Upper lobe of right lung (tissue), 1 donor: ENCODE measurements around the gene HNRNPUL1. TPM values are rescaled to one million over a fixed set of nuclear protein-coding genes. Genes with fewer than 3 reads are reported as not detected.
A peak's percentile ranks its signal among the peaks of the same experiment; 100 is the strongest.

Experiments used
- ATAC-seq: fragments of 200-7000 bp; cut with Tn5 transposase; one replicate; pipeline ENCODE4 v1.9.1; 2020; ENCODE audit warnings: mild to moderate bottlenecking, moderate library complexity
- DNase-seq: peaks from one replicate; pipeline ENCODE4 v3.0.0-alpha.2; 2020
- H3K27ac ChIP-seq: fragments of 200-600 bp; one replicate; pipeline ENCODE4 v1.8.0; 2022
- H3K27me3 ChIP-seq: fragments of 200-600 bp; one replicate; pipeline ENCODE4 v1.8.0; 2022; ENCODE audit warnings: mild to moderate bottlenecking
- H3K36me3 ChIP-seq: fragments of 200-600 bp; one replicate; pipeline ENCODE4 v1.8.0; 2022
- H3K4me1 ChIP-seq: fragments of 200-600 bp; one replicate; pipeline ENCODE4 v1.8.0; 2022
- H3K4me3 ChIP-seq: fragments of 200-600 bp; one replicate; pipeline ENCODE4 v1.8.0; 2022; ENCODE audit warnings: mild to moderate bottlenecking
- H3K9me3 ChIP-seq: fragments of 200-600 bp; one replicate; pipeline ENCODE4 v1.8.0; 2022
- CTCF ChIP-seq: fragments of 200-600 bp; IDR thresholded peaks from one replicate; pipeline ENCODE4 v1.8.0; 2022; ENCODE audit warnings: antibody characterized with exemption
- intact Hi-C: fragments of 100-400 bp; cut with DNase I; formaldehyde crosslinking; loops from one replicate; pipeline ENCODE4 v1.11.0; 2022
- long read RNA-seq: library from polyadenylated mRNA; unstranded; transcript quantifications from one replicate; pipeline ENCODE4 v2.0.0, GENCODE V29; 2021
- total RNA-seq: library from RNA; stranded (reverse); fragmentation: NEBNext Ultra II Directional; extraction: Animal tissue kit (Norgen Biotek cat#: 25700); gene quantifications from one replicate; pipeline ENCODE4 v1.2.1, GENCODE V29; 2021
- donor health status: DM: no; HTN: yes; CAD: no; lungs with severe emphysema.

The HNRNPUL1 gene
- 171 TPM for total RNA-seq
- long read RNA-seq, transcript HNRNPUL1-208 (15 exons, 3,043 nt), result minor isoform, 11 of 181 reads
- long read RNA-seq, transcript HNRNPUL1-204 (15 exons, 3,555 nt), result major isoform, 54 of 181 reads
- long read RNA-seq, transcript HNRNPUL1-207 (15 exons, 2,794 nt), result minor isoform, 10 of 181 reads
- long read RNA-seq, partial matches to known transcripts, result 78 of 181 reads
- long read RNA-seq, other reads (novel, unspliced or antisense), result 25 of 181 reads

- intact Hi-C loops, result no loop called here
Measured at GRCh38 chr19:41263850-41264580, at the start of gene HNRNPUL1. Gene HNRNPUL1 (plus strand): TSS chr19:41264372. CDS start chr19:41264504, 132 bp downstream.

GRCh38 chr19:41217741-41218140 lies 46.4 kb upstream of the HNRNPUL1 start:
- intact Hi-C loops, result no loop called here
- Histone ChIP-seq H3K9me3 (no peaks in the 10 kb centered on the region), H3K27me3 (no peaks in the 10 kb centered on the region), H3K4me3 (no peak overlapping the region), H3K27ac (peak overlapping the region; percentile 85), H3K4me1 (no peaks in the 10 kb centered on the region), H3K36me3 (no peaks in the 10 kb centered on the region)
- ATAC-seq (no peak), DNase-seq (no peak)
- TF ChIP-seq CTCF, result no peak

More at GRCh38 chr19:41263850-41264580, at the start of gene HNRNPUL1:
- Histone ChIP-seq H3K36me3 (peaks cover 19% of the 10 kb centered on the region), H3K27ac (peak within 1 kb of the TSS; percentile 99), H3K9me3 (no peaks in the 10 kb centered on the region), H3K4me1 (peaks cover 20% of the 10 kb centered on the region), H3K27me3 (no peaks in the 10 kb centered on the region), H3K4me3 (peak within 1 kb of the TSS; percentile 86)
- ATAC-seq (peak; percentile 86), DNase-seq (peak; percentile 98)
- TF ChIP-seq CTCF, result peak; percentile 13

GRCh38 chr19:41218249-41218614 lies 45.9 kb upstream of the HNRNPUL1 start:
- Histone ChIP-seq H3K27ac (peak overlapping the region; percentile 85), H3K4me1 (no peaks in the 10 kb centered on the region), H3K36me3 (no peaks in the 10 kb centered on the region), H3K9me3 (no peaks in the 10 kb centered on the region), H3K27me3 (no peaks in the 10 kb centered on the region), H3K4me3 (peak overlapping the region; percentile 1)
- no peak for DNase-seq
- intact Hi-C loops, result no loop called here
- ATAC-seq, result no peak
- no peak for TF ChIP-seq CTCF

GRCh38 chr19:41218615-41219507 lies 45.3 kb upstream of the HNRNPUL1 start, which contains the start of gene AXL:
Gene AXL (plus strand): TSS chr19:41219223. CDS start chr19:41219393, 170 bp downstream.
- Histone ChIP-seq H3K27me3 (no peaks in the 10 kb centered on the region), H3K4me3 (peak within 1 kb of the TSS; percentile 60), H3K36me3 (no peaks in the 10 kb centered on the region), H3K9me3 (no peaks in the 10 kb centered on the region), H3K27ac (peak within 1 kb of the TSS; percentile 85), H3K4me1 (no peaks in the 10 kb centered on the region)
- intact Hi-C loops, result no loop called here
- ATAC-seq (peak; percentile 81), DNase-seq (peak; percentile 84)
- no peak for TF ChIP-seq CTCF

- Histone ChIP-seq H3K27ac (peak overlapping the region; percentile 85), H3K4me3 (peak overlapping the region; percentile 60), H3K4me1 (no peaks in the 10 kb centered on the region), H3K36me3 (no peaks in the 10 kb centered on the region), H3K27me3 (no peaks in the 10 kb centered on the region), H3K9me3 (no peaks in the 10 kb centered on the region)
- ATAC-seq (peak; percentile 0), DNase-seq (peak; percentile 67)
- intact Hi-C loops, result no loop called here
- no peak for TF ChIP-seq CTCF
Measured at GRCh38 chr19:41219924-41220567, 44.1 kb upstream of the HNRNPUL1 start.
